ENCODE measurements around the gene FBXO7. TPM values are rescaled to one million over a fixed set of nuclear protein-coding genes. Genes with fewer than 3 reads are reported as not detected.

FBXO7 gene
- total and polyA plus RNA-seq, 2 experiments from 2014 or later: 38.6 to 68.5 TPM

DNA sequence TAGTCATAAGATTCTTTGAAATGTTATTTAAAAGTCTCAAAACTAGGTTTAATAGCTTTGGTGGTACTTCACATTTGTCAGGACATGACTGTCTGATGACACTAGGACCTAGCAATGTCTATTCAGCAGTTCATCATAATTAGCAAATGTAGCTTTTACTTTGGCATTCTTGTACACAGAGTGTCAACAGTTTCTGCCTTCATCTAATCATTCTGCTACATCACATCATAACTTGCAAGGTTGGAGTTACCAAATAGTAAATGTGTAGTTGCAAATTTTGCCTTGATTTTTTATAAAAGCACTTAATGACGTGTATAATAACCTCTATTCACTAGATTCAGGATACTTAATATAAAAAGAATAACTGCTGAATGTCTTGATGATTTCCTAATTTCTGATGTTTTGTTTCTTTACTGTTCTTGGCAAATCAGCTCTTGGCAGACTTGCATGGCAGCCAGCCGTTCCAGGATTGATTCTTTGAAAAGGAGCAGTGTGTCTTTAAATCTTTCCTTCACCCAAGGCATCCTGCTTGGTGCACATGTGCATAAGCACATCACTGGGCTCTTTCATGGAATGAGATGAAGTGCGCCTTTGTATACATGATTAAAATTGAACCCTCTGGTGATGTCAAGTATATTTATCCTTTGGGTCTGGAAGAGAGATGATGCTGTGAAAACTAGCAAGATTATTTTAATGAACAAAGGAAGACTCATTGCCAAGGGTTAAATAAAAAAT, 12.2 kb downstream of the FBXO7 start (continued):
- TF ChIP-seq, protein P1, sequence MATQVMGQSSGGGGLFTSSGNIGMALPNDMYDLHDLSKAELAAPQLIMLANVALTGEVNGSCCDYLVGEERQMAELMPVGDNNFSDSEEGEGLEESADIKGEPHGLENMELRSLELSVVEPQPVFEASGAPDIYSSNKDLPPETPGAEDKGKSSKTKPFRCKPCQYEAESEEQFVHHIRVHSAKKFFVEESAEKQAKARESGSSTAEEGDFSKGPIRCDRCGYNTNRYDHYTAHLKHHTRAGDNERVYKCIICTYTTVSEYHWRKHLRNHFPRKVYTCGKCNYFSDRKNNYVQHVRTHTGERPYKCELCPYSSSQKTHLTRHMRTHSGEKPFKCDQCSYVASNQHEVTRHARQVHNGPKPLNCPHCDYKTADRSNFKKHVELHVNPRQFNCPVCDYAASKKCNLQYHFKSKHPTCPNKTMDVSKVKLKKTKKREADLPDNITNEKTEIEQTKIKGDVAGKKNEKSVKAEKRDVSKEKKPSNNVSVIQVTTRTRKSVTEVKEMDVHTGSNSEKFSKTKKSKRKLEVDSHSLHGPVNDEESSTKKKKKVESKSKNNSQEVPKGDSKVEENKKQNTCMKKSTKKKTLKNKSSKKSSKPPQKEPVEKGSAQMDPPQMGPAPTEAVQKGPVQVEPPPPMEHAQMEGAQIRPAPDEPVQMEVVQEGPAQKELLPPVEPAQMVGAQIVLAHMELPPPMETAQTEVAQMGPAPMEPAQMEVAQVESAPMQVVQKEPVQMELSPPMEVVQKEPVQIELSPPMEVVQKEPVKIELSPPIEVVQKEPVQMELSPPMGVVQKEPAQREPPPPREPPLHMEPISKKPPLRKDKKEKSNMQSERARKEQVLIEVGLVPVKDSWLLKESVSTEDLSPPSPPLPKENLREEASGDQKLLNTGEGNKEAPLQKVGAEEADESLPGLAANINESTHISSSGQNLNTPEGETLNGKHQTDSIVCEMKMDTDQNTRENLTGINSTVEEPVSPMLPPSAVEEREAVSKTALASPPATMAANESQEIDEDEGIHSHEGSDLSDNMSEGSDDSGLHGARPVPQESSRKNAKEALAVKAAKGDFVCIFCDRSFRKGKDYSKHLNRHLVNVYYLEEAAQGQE (IDR thresholded peaks at IDR 0.05; ENCODE audit: unreplicated experiment): no peak
- no peak for TF ChIP-seq POLR2AphosphoS5 (IDR thresholded peaks at IDR 0.05; ENCODE audit: low read depth)
- TF ChIP-seq EZH2 (IDR thresholded peaks at IDR 0.05; ENCODE audit: low read depth, unreplicated experiment): no peak

DNA sequence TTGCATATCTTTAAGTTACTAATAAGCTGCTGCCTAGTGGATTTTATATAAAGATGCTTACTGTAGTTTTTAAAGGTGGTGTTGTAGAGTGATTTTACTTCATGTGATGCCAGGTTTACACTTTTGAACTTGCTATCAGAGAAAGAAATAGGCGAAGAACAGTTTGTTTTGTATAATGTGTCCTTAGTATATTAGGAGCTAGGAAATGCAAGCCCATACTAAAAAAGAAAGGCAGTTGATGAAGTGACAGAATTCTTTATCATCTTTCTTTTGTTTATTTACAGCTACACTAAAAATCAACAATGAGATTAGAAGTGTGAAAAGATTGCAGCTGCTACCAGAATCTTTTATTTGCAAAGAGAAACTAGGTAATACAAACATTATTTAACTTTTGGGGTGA, 12.8 kb downstream of the FBXO7 start:
- Mint-ChIP-seq H3K9me3 (no peaks in the 10 kb centered on the region), H3K4me1 (no peaks in the 10 kb centered on the region), H3K27ac (no peak overlapping the region), H3K4me3 (no peak overlapping the region), H3K27me3 (ENCODE audit: insufficient read depth, low read depth, poor library complexity) (no peaks in the 10 kb centered on the region), H3K36me3 (ENCODE audit: low read depth) (peaks cover 15% of the 10 kb centered on the region; the same call in 2 of the 3 replicates)
- DNase-seq (ENCODE audit: low spot score) (no peak), ATAC-seq (no peak)
- Histone ChIP-seq H3K4me2 (no peak overlapping the region), H3K9me2 (ENCODE audit: insufficient read depth) (no peaks in the 10 kb centered on the region), H3K27ac (ENCODE audit: low read depth) (no peak overlapping the region), H3K27me3 (ENCODE audit: insufficient read depth) (no peaks in the 10 kb centered on the region), H3K4me3 (no peak overlapping the region), H3K36me3 (ENCODE audit: insufficient read depth) (peaks cover 6% of the 10 kb centered on the region; the same call in 1 of the 2 replicates), H3K4me1 (ENCODE audit: insufficient read depth) (no peaks in the 10 kb centered on the region), H4K20me1 (replicated peaks; ENCODE audit: insufficient read depth) (peaks cover 23% of the 10 kb centered on the region), H2AFZ (no peak overlapping the region), H3F3A (replicated peaks; ENCODE audit: low read depth) (no peaks in the 10 kb centered on the region), H3K79me2 (replicated peaks; ENCODE audit: insufficient read depth) (peaks cover 16% of the 10 kb centered on the region)
- TF ChIP-seq NANOG (IDR thresholded peaks at IDR 0.05; ENCODE audit: borderline replicate concordance): no peak
- TF ChIP-seq ZNF331 (CRISPR knock-in tag; IDR thresholded peaks at IDR 0.05; ENCODE audit: low read depth): no peak

DNA sequence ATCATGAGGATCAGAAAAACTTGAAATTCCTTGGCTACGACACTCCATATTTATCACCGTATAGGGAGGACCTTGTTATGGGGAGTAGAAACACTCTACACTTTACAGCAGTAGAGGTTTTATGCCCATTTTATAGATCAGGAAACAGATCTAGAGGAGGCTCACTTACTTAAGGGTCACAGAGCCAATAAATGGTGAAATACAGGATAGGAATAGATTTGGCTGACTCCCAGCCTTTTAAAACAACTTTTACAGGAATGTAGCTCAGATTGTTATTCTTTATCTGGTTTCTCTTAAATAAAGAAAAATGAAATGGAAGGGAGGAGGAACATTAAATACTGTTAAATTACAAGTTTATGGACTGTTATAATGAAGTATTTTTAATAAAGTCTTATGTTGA, 14.8 kb downstream of the FBXO7 start:
- TF ChIP-seq NANOG (IDR thresholded peaks at IDR 0.05; ENCODE audit: borderline replicate concordance) (no peak), JUNB (IDR thresholded peaks at IDR 0.05; ENCODE audit: unreplicated experiment) (no peak), ZNF331 (CRISPR knock-in tag; IDR thresholded peaks at IDR 0.05; ENCODE audit: low read depth) (no peak), POLR2AphosphoS5 (IDR thresholded peaks at IDR 0.05; ENCODE audit: low read depth) (no peak), CREB1 (CRISPR knock-in tag; IDR thresholded peaks at IDR 0.05; ENCODE audit: low read depth) (no peak), ZNF114 (CRISPR knock-in tag; IDR thresholded peaks at IDR 0.05) (no peak)
- TF ChIP-seq, protein P1 (IDR thresholded peaks at IDR 0.05; ENCODE audit: unreplicated experiment): no peak
- Mint-ChIP-seq H3K27ac (no peak overlapping the region), H3K27me3 (ENCODE audit: insufficient read depth, low read depth, poor library complexity) (no peaks in the 10 kb centered on the region), H3K4me3 (no peak overlapping the region), H3K9me3 (no peaks in the 10 kb centered on the region), H3K4me1 (no peaks in the 10 kb centered on the region), H3K36me3 (ENCODE audit: low read depth) (peaks cover 28% of the 10 kb centered on the region; the same call in 2 of the 3 replicates)
- Histone ChIP-seq H3K4me1 (ENCODE audit: insufficient read depth) (no peaks in the 10 kb centered on the region), H2AFZ (no peak overlapping the region), H3K27me3 (ENCODE audit: insufficient read depth) (no peaks in the 10 kb centered on the region), H3K4me2 (no peak overlapping the region), H3K9me2 (ENCODE audit: insufficient read depth) (no peaks in the 10 kb centered on the region), H3K79me2 (replicated peaks; ENCODE audit: insufficient read depth) (no peaks in the 10 kb centered on the region), H3K27ac (ENCODE audit: low read depth) (no peak overlapping the region), H4K20me1 (replicated peaks; ENCODE audit: insufficient read depth) (peaks cover 10% of the 10 kb centered on the region), H3F3A (replicated peaks; ENCODE audit: low read depth) (no peaks in the 10 kb centered on the region), H3K4me3 (no peak overlapping the region), H3K36me3 (ENCODE audit: insufficient read depth) (peaks cover 6% of the 10 kb centered on the region; the same call in 1 of the 2 replicates)
- ATAC-seq (no peak), DNase-seq (ENCODE audit: low spot score) (no peak)
